Spleen (tissue), 7 donors: Measurements from ENCODE around the gene TNFRSF14.

Experiments used
- POLR2A ChIP-seq, 3 donors: fragments of 450-650 bp; IDR thresholded peaks; one replicate each; pipeline ENCODE4 v1.5.1; 2017; ENCODE audit warnings: antibody characterized with exemption in 3 of 3, mild to moderate bottlenecking in 1 of 3
- POLR2AphosphoS5 ChIP-seq, 3 donors: sonication (generic); formaldehyde crosslinking; IDR thresholded peaks; one replicate each; pipeline ENCODE4 v1.5.1; 2017; ENCODE audit warnings: antibody characterized with exemption in 3 of 3
- TF ChIP-seq, protein P1 (sequence below), 11 experiments: fragments of 200-600 bp in 7 of 11; fragments of 450-650 bp in 4 of 11; sonication (generic) in 4 of 11; IDR thresholded peaks in 8 of 11; conservative IDR thresholded peaks in 3 of 11; 1 replicate in 7 of 11; 2 replicates in 4 of 11; pipeline versions ENCODE4 v1.4.0 to v1.8.0; 2016 to 2021; ENCODE audit warnings: antibody characterized with exemption in 11 of 11, inconsistent platforms in 4 of 11, mild to moderate bottlenecking in 1 of 11
- donor health status: DM: no; HTN: no; CAD: no; lungs with moderate emphysema.
- donor health status: DM: no; HTN: no; CAD: no.
- donor health status: DM: no; HTN: no; CAD: no.

GRCh38 chr1:2555634-2556276 lies 416 bp upstream of the TNFRSF14 start:
- TF ChIP-seq POLR2A (IDR thresholded peaks at IDR 0.05) (peak; percentile 10 to 21 (median 21)), POLR2AphosphoS5 (IDR thresholded peaks at IDR 0.05) (peak; percentile 91 to 92 (median 92))
- TF ChIP-seq, protein P1, sequence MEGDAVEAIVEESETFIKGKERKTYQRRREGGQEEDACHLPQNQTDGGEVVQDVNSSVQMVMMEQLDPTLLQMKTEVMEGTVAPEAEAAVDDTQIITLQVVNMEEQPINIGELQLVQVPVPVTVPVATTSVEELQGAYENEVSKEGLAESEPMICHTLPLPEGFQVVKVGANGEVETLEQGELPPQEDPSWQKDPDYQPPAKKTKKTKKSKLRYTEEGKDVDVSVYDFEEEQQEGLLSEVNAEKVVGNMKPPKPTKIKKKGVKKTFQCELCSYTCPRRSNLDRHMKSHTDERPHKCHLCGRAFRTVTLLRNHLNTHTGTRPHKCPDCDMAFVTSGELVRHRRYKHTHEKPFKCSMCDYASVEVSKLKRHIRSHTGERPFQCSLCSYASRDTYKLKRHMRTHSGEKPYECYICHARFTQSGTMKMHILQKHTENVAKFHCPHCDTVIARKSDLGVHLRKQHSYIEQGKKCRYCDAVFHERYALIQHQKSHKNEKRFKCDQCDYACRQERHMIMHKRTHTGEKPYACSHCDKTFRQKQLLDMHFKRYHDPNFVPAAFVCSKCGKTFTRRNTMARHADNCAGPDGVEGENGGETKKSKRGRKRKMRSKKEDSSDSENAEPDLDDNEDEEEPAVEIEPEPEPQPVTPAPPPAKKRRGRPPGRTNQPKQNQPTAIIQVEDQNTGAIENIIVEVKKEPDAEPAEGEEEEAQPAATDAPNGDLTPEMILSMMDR (IDR thresholded peaks at IDR 0.05 in 8 of 11, conservative IDR thresholded peaks at IDR 0.05 in 3 of 11): no peak
